Measurements from ENCODE around the gene ZNF782. TPM values are rescaled to one million over a fixed set of nuclear protein-coding genes. Genes with fewer than 3 reads are reported as not detected.

ZNF782 gene
- total RNA-seq, 1 donor, result 5.9 TPM

DNA sequence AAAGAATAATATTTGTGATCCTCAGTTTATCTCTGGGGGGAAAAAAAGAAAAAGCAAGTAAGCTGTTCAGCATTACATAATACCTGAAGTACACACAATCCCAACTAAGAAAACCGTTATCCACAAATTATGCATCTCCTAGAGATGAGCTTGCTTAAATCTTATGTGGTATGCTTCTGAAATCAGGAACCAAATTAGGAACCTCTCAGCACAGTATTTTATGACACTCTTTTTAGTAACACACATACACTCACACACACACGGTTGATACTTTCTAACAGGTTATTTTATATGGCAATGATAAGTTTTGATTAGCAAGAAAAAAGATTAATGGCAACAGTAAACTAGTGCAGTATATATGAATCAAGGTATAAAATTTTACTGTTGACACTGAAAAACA, 75.2 kb downstream of the ZNF782 start:
- H3K4me1 ChIP-seq (ENCODE audit: insufficient read depth, low read length), result peaks cover 10% of the 10 kb centered on the region
- no peaks in the 10 kb centered on the region for H3K27me3 ChIP-seq (ENCODE audit: insufficient read depth, low read length)
- H3K9me3 ChIP-seq (ENCODE audit: low read depth, low read length), result peaks cover 2% of the 10 kb centered on the region
- H3K4me3 ChIP-seq (ENCODE audit: low read length), result no peak overlapping the region

DNA sequence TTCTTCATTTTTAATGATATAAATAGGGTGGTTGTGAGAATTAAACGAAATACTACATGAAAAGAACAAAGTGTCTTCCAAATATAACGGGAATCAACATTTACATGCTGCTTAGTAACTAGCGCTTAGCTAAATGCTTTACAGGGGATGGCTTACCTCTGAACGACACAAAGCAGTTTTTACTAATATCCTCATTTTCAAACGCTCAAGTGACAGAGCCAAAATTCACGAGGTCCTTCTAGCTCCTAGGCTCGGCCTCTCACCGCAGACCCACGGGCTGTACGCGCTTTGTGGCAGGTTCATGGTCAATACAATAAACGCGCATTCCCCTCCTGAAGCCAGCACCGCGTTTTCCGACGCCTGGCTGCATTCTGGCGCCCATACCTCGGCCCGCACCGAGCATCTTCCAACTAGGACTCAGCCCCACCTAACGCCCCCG, 76.9 kb downstream of the ZNF782 start:
- Histone ChIP-seq H3K4me3 (ENCODE audit: low read length) (peak overlapping the region; percentile 59), H3K4me1 (ENCODE audit: insufficient read depth, low read length) (peaks cover 10% of the 10 kb centered on the region), H3K27me3 (ENCODE audit: insufficient read depth, low read length) (no peaks in the 10 kb centered on the region)

DNA sequence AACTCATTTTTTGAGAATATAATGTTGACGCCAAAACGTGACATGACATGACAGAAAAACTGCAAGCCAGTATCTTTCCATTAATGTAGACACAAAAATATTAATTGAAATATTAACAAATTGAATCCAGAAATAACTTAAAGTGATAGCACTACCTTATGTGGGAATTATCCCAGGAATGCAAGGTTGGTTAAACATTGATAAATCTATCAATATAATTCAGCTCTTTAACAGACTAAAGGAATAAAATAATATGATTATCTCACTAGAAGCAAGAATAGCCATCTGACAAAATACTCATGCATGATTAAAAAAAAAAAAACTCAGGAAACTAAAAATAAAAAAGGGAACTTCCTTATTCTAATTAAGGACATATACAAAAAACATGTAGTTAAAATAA, 83.2 kb downstream of the ZNF782 start:
- H3K9me3 ChIP-seq (ENCODE audit: low read depth, low read length), result peaks cover 56% of the 10 kb centered on the region
- H3K4me3 ChIP-seq (ENCODE audit: low read length), result no peak overlapping the region

More for the DNA sequence above, 76.9 kb downstream of the ZNF782 start:
- H3K9me3 ChIP-seq (ENCODE audit: low read depth, low read length), result no peaks in the 10 kb centered on the region

DNA sequence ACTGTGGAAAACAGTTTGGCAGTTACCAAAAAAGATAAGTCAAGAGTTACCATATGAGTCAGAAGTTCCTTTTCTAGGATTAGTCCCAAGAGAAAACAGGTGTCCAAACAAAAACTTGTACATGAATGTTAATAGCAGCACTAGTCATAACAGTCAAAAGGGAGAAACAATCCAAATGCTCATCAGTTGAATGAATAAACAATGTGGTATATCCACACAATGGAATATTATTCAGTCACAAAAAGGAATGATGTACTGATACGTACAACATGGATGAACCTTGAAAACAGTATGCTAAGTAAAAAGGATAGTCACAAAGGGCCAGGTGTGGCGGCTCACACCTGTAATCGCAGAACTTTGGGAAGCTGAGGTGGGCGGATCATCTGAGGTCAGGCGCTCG, 84.3 kb downstream of the ZNF782 start:
- Histone ChIP-seq H3K4me3 (ENCODE audit: low read length) (no peak overlapping the region), H3K9me3 (ENCODE audit: low read depth, low read length) (peaks cover 63% of the 10 kb centered on the region), H3K27me3 (ENCODE audit: insufficient read depth, low read length) (no peaks in the 10 kb centered on the region), H3K4me1 (ENCODE audit: insufficient read depth, low read length) (no peaks in the 10 kb centered on the region)

More for the DNA sequence above, 83.2 kb downstream of the ZNF782 start:
- Histone ChIP-seq H3K4me1 (ENCODE audit: insufficient read depth, low read length) (no peaks in the 10 kb centered on the region), H3K27me3 (ENCODE audit: insufficient read depth, low read length) (no peaks in the 10 kb centered on the region)

Other genes starting within 250 kb of the ZNF782 start
- 7.6 TPM for gene CDC14B, start 234.7 kb downstream of the ZNF782 start, total RNA-seq
- gene PRXL2C, start 199.2 kb downstream of the ZNF782 start, total RNA-seq, result 19.5 TPM
- 15.6 TPM for gene ZNF510, start 76.4 kb downstream of the ZNF782 start, total RNA-seq
- not detected for gene NUTM2G, start 74.3 kb upstream of the ZNF782 start, total RNA-seq
- 0.10 TPM for gene CTSV, start 184.6 kb upstream of the ZNF782 start, total RNA-seq

Measured in mononuclear cell (primary cell).